GF-D8 (cell line): ENCODE data around the gene INPP5J.
"Not testable (repeated sequence)": the region's sequence is repeated elsewhere in the genome, so short reads cannot be mapped to it uniquely, and the experiment has no call there.

Experiments
- DNase-seq: peaks from one replicate; lab custom pipeline; 2025; lab: John Stamatoyannopoulos, UW

INPP5J gene

GRCh38 chr22:31150615-31151014, 27.8 kb downstream of the INPP5J start:
- no peak for DNase-seq

GRCh38 chr22:31151872-31152271, 29.1 kb downstream of the INPP5J start:
- no peak for DNase-seq

DNA sequence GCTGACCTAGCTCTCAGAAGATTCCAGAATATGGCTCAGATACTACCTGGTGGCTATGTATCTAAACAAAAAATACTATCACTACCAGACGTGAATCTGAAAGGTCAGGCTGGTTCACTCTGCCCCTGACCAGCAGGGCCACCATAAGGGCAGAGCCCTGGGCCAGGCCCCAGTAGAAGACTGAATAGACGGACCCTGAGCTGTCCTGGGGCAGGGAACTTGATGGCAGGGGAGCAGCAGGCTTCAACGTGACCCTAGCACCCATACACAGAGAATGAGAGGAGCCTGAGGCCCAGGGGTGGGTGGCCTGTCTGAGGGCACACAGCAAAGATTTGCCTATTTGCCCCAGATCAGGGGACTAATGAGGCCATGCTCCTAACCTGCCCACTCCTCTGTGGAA, 30.6 kb downstream of the INPP5J start:
- DNase-seq, result no peak

- no peak for DNase-seq
These were observed 32.2 kb downstream of the INPP5J start for GRCh38 chr22:31154975-31155374.

- DNase-seq, result no peak
These were observed 32.7 kb downstream of the INPP5J start for GRCh38 chr22:31155422-31155821.

DNA sequence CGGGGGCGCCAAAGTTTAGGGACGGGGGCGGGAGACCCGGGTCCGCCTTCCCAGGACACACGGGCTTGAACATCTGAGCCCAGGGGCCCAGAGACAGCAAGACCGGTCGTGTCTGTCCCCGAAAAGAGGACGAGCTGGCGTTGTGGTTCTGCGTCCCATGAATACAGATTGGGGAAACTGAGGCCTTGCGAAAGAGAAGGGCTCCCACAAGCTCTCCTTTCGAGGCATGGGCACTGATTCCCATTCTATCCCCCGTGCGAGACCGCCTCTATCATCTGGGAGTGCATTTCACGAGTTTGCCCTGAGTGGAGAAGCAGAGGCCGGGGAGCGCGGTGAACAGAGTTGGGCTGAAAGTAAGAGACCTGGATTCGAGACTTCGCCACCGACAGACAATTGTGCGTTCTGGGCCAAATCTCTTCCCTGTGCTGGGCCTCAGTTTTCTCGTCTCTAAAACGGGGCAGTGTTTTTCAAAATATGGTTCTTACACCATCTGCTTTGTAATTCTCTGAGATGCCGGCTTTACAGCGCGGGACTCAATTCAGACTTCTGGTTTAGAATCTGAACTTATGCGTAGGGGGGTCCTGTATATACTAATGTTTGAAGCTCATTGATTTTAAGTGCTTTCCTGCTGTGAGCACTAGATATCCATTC, 37.7 kb downstream of the INPP5J start:
- no peak for DNase-seq

DNA sequence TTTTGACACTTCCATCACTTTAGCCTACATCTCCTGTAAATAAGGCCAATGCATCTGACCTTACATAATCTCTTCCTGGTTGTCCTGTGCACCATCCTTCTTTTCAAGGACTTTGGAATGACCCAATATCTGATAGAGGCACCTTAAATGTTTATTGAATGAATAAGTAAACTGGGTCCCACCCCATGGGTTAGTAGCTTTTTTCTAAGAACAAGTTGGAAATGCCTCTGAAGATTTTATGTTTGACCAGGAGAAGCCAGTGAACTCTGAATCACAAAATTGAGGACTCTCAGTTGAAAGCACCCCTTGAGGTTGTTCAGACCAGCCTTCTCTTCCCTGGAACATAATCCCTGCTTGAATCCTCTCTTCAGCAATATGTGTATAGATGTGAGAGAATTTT, 38.6 kb downstream of the INPP5J start:
- DNase-seq, result no peak

- no peak for DNase-seq
These were observed 39.4 kb downstream of the INPP5J start for GRCh38 chr22:31162015-31162765.

- DNase-seq, result no peak
These were observed 48.2 kb downstream of the INPP5J start for GRCh38 chr22:31170971-31171370.

- DNase-seq, result not testable (repeated sequence)
These were observed 49.0 kb downstream of the INPP5J start for GRCh38 chr22:31171734-31172133.

- no peak for DNase-seq
These were observed 50.8 kb downstream of the INPP5J start for GRCh38 chr22:31173386-31174145.

GRCh38 chr22:31176923-31177322, 54.2 kb downstream of the INPP5J start:
- no peak for DNase-seq

DNA sequence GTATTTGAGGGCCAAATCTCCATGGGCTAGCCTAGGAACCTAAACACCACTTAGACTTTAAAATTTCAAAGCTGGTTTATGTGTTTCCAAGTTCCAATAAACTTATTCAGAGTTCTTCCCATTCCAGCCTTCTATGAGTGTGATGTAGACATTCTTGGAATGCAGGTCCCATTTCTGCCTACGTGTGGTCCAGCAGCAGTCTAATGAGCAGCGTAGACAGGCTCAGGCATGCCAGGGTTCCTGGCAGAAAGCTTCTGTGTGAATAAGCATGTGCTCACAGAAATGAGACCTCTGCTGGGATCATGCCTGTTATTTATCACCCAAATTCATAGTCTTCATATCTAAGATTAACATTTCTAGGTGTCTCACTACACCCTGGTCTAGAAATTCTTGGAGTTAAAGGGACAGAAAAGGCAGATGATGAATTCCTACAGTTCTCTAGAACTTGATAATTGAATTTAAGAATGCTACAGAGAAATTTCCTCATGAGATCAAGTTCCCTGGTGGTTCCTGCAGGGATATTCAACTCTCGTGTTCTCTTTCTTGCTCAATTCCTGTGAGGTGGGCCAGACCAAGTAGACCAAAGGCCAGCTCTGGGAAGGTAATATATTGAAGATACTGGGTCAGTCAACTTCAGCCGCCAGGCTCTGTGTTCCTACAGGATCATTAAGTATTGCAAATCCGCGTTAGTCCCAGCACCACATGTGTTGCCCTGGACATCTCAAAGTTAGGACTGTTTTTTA, 54.8 kb downstream of the INPP5J start:
- no peak for DNase-seq

DNA sequence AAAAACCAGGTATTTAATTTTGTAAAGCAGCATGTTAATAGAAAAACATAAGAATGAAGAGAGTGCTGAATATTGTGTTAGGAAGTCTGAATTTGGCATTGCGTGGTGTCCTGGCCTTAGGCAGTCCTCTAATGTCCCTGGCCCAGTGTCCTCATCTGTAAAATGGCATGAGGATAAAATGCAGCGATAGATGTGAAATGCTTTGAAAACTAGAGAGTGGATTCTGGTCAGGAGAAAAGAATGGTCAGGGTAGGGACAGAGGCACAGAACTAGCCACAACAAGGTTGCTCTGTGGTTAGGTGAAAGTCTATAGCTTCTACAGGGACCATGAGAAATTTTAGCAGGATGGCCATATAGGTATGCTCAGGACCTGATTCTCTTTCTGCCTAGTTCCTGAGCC, 56.1 kb downstream of the INPP5J start:
- DNase-seq, result no peak

DNA sequence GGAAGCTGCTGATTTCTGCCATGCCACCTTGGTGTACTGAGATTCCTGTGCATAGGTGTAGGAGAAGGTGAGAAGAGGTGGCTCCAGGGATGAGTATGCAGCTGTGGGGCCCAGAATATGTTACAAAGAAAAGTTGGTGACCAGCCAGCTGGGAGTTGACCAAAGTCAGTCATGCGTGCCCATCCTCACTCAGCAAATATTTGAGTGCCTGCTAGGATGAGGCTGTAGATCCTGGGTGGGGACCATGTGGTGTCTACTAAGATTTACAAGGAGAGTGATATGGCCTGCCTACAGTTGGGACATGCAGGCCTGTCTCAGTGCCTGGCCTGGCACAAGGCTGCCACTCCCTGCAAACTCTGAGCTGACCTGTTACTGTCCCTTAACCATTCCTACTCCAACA, 56.6 kb downstream of the INPP5J start:
- DNase-seq, result no peak

DNA sequence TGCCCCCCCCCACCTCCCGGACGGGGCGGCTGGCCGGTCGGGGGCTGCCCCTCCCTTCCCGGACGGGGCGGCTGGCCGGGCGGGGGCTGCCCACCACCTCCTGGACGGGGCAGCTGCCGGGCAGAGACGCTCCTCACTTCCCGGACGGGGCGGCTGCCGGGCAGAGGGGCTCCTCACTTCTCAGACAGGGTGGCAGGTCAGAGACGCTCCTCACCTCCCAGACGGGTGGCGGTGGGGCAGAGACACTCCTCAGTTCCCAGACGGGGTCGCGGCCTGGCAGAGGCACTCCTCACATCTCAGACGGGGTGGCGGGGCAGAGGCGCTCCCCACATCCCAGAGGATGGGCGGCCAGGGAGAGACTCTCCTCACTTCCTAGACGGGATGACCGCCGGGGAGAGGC, 61.2 kb downstream of the INPP5J start:
- DNase-seq, result no peak
